Endothelial cell of umbilical vein (primary cell): ENCODE data around the gene PCDH9. TPM values are rescaled to one million over a fixed set of nuclear protein-coding genes. Genes with fewer than 3 reads are reported as not detected.

Experiments
- BruUV-seq: library from RNA; stranded (reverse); fragments of 400-500 nt; replicated peaks from 2 replicates; lab custom pipeline; 2021; lab: Mats Ljungman, UMichigan
- CTCF ChIA-PET: fragments of 300-600, 350-600 bp; sonication (Branson Sonifier 250); formaldehyde crosslinking; loops from one replicate; lab custom pipeline; 2021; ENCODE audit warnings: antibody characterized with exemption, inconsistent platforms; lab: Charles Lee
- POLR2A ChIA-PET: fragments of 300-600, 350-600 bp; sonication (Branson Sonifier 250); formaldehyde crosslinking; loops from one replicate; lab custom pipeline; 2021; ENCODE audit warnings: antibody characterized with exemption, inconsistent platforms; lab: Charles Lee
- DNase-seq: peaks from one replicate; pipeline ENCODE4 v3.0.0-alpha.2; 2011; ENCODE audit warnings: low read depth, low spot score
- FAIRE-seq: peaks from 2 replicates; lab custom pipeline; 2011; peaks lifted over from hg19 to GRCh38; lab: Jason Lieb, UNC
- H2AFZ ChIP-seq: 2 replicates; pipeline ENCODE4 v1.6.0; 2012; ENCODE audit warnings: low read depth, low read length, control low read depth, inconsistent platforms
- H3K27ac ChIP-seq: 2 replicates; pipeline ENCODE4 v1.5.1; 2011; ENCODE audit warnings: low read depth, mild to moderate bottlenecking, control low read depth, low read length, moderate library complexity; ENCODE audit not compliant: insufficient read depth
- H3K27me3 ChIP-seq, 2 experiments: 2 replicates each; pipeline versions ENCODE4 v1.6.0 to v1.6.1; 2011; ENCODE audit warnings: low read length in 2 of 2, mixed read lengths in 1 of 2; ENCODE audit not compliant: control insufficient read depth in 2 of 2, insufficient read depth in 2 of 2
- H3K36me3 ChIP-seq, 2 experiments: 2 replicates in 1 of 2; 3 replicates in 1 of 2; pipeline ENCODE4 v1.5.1; 2011; ENCODE audit warnings: low read length in 2 of 2, mild to moderate bottlenecking in 1 of 2, moderate library complexity in 1 of 2; ENCODE audit not compliant: control insufficient read depth in 2 of 2, insufficient read depth in 2 of 2; ENCODE audit errors: extremely low read depth in 1 of 2
- H3K4me1 ChIP-seq: 3 replicates; pipeline ENCODE4 v1.5.1; 2011; ENCODE audit warnings: mild to moderate bottlenecking, low read length; ENCODE audit not compliant: control insufficient read depth, insufficient read depth; ENCODE audit errors: extremely low read depth
- H3K4me2 ChIP-seq: 2 replicates; pipeline ENCODE4 v1.6.1; 2011; ENCODE audit warnings: low read length, control low read depth, mixed read lengths; ENCODE audit not compliant: insufficient read depth
- H3K4me3 ChIP-seq, 3 experiments: fragments of 200-600 bp in 1 of 3; sonication (generic), shearing (Covaris generic) in 1 of 3; replicated peaks in 1 of 3; 2 replicates each; pipeline ENCODE4 v1.5.1; 2011 to 2016; ENCODE audit warnings: control low read depth in 3 of 3, low read length in 3 of 3, mild to moderate bottlenecking in 2 of 3, inconsistent platforms in 1 of 3, low read depth in 1 of 3, moderate library complexity in 1 of 3; ENCODE audit not compliant: insufficient read depth in 1 of 3
- H3K79me2 ChIP-seq: 2 replicates; pipeline ENCODE4 v1.6.0; 2012; ENCODE audit warnings: low read length, inconsistent platforms; ENCODE audit not compliant: control insufficient read depth, insufficient read depth
- H3K9ac ChIP-seq: replicated peaks from 2 replicates; pipeline ENCODE3; 2011; ENCODE audit warnings: low read length, control low read depth; ENCODE audit not compliant: insufficient read depth; ENCODE audit errors: extremely low read depth
- H3K9me1 ChIP-seq: replicated peaks from 3 replicates; pipeline ENCODE4 v1.6.0; 2011; ENCODE audit warnings: mild to moderate bottlenecking, low read length; ENCODE audit not compliant: control insufficient read depth, insufficient read depth; ENCODE audit errors: extremely low read depth
- H3K9me3 ChIP-seq: replicated peaks from 2 replicates; pipeline ENCODE4 v1.5.1; 2012; ENCODE audit warnings: low read length, inconsistent platforms; ENCODE audit not compliant: control insufficient read depth, insufficient read depth
- H4K20me1 ChIP-seq: replicated peaks from 2 replicates; pipeline ENCODE3; 2011; ENCODE audit warnings: mild to moderate bottlenecking, low read length; ENCODE audit not compliant: control insufficient read depth, insufficient read depth; ENCODE audit errors: extremely low read depth
- EZH2 ChIP-seq: IDR thresholded peaks from 2 replicates; pipeline ENCODE4 v1.6.1; 2012; ENCODE audit warnings: borderline replicate concordance, low read depth, mild to moderate bottlenecking, moderate library complexity, low read length, inconsistent platforms; ENCODE audit not compliant: severe bottlenecking
- FOS ChIP-seq: IDR thresholded peaks from 2 replicates; pipeline ENCODE4 v1.6.1; 2011; ENCODE audit warnings: mild to moderate bottlenecking, low read length, moderate library complexity, borderline replicate concordance; ENCODE audit not compliant: insufficient read depth
- GATA2 ChIP-seq: IDR thresholded peaks from 2 replicates; pipeline ENCODE4 v1.7.0; 2011; ENCODE audit warnings: low read depth, mild to moderate bottlenecking, moderate library complexity, mixed read lengths, low read length; ENCODE audit not compliant: insufficient read length, insufficient read depth
- JUN ChIP-seq: IDR thresholded peaks from 2 replicates; pipeline ENCODE4 v1.6.1; 2011; ENCODE audit warnings: borderline replicate concordance, low read depth; ENCODE audit not compliant: insufficient read length, insufficient read depth
- MYC ChIP-seq: IDR thresholded peaks from one replicate; pipeline ENCODE4 v1.6.1; 2011; ENCODE audit warnings: mild to moderate bottlenecking, low read depth, low read length
- POLR2A ChIP-seq: IDR thresholded peaks from 2 replicates; pipeline ENCODE4 v1.6.1; 2012; ENCODE audit warnings: low read depth, mild to moderate bottlenecking, control low read depth, low read length
- POLR2AphosphoS5 ChIP-seq: IDR thresholded peaks from 2 replicates; pipeline ENCODE4 v1.6.1; 2012; ENCODE audit warnings: low read depth, mild to moderate bottlenecking, control low read depth, low read length, moderate library complexity; ENCODE audit not compliant: insufficient read depth
- dilution Hi-C: fragments of 300-500 bp; cut with MboI; formaldehyde crosslinking; loops from one replicate; pipeline ENCODE4 v1.15.0; 2019; ENCODE audit warnings: low sequenced_read_pairs; ENCODE audit not compliant: extremely low pct_ligation_motif_present
- intact Hi-C: fragments of 100-400 bp; cut with micrococcal nuclease; formaldehyde crosslinking; loops from one replicate; pipeline ENCODE4 v1.10.0; 2022
- polyA plus RNA-seq, 4 experiments: library from polyadenylated mRNA; depleted of rRNA in 3 of 4; stranded (reverse) in 3 of 4; unstranded in 1 of 4; fragments of >200 nt; gene quantifications; 2 replicates each; pipeline versions ENCODE4 v1.2.1 to v1.2.3, GENCODE V29; 2011 to 2012; ENCODE audit warnings: missing spikeins in 1 of 4
- total RNA-seq: library from RNA; stranded (reverse); gene quantifications from 2 replicates; pipeline ENCODE4 v1.2.3, GENCODE V29; 2021
- TF ChIP-seq, protein P1 (sequence below), 2 donors: IDR thresholded peaks; 1 replicate in 1 of 2; 2 replicates in 1 of 2; pipeline ENCODE4 v1.5.1; 2011; ENCODE audit warnings: low read length in 2 of 2, mild to moderate bottlenecking in 2 of 2, moderate library complexity in 2 of 2, control low read depth in 1 of 2, inconsistent platforms in 1 of 2, low read depth in 1 of 2; ENCODE audit not compliant: insufficient read depth in 1 of 2; ENCODE audit errors: extremely low read depth in 1 of 2
- TF ChIP-seq, protein P2 (sequence below): IDR thresholded peaks from 2 replicates; pipeline ENCODE4 v1.6.1; 2011; ENCODE audit not compliant: insufficient read depth, insufficient read length

The PCDH9 gene
- total and polyA plus RNA-seq, 2 donors (not counting 3 experiments of a cell fraction or from before 2014, with no cell fraction given) = 1.1 to 5.2 TPM

DNA sequence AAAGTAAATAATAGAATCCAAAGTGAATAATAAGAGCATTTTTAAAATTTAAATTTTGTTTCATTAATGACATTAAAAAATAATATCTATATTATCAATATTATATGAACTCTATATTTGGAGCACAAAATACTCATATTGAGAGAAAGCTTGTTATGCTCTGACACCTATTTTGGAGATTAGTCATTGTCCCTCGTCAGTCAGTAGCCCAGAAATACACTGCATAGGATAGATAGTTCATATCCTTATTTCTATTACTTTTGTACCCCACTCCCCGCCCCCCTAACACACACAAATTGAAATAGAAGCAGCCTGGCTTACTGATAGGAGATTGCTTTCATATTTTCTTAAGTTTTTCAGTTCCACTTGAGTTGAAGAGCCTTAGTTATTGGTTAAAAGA is 652.8 kb downstream of the PCDH9 start:
- no peaks in the 10 kb centered on the region for H3K79me2 ChIP-seq
- no TSS peak for BruUV-seq
- FAIRE-seq (no peak), DNase-seq (no peak)
- CTCF ChIA-PET = no interaction called here
- POLR2A ChIA-PET = no interaction called here
- no peak overlapping the region for H3K4me3 ChIP-seq
- no peak for TF ChIP-seq MYC
- no peak for TF ChIP-seq GATA2
- TF ChIP-seq, protein P1, sequence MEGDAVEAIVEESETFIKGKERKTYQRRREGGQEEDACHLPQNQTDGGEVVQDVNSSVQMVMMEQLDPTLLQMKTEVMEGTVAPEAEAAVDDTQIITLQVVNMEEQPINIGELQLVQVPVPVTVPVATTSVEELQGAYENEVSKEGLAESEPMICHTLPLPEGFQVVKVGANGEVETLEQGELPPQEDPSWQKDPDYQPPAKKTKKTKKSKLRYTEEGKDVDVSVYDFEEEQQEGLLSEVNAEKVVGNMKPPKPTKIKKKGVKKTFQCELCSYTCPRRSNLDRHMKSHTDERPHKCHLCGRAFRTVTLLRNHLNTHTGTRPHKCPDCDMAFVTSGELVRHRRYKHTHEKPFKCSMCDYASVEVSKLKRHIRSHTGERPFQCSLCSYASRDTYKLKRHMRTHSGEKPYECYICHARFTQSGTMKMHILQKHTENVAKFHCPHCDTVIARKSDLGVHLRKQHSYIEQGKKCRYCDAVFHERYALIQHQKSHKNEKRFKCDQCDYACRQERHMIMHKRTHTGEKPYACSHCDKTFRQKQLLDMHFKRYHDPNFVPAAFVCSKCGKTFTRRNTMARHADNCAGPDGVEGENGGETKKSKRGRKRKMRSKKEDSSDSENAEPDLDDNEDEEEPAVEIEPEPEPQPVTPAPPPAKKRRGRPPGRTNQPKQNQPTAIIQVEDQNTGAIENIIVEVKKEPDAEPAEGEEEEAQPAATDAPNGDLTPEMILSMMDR (IDR thresholded peaks at IDR 0.05; ENCODE audit: extremely low read depth in 1 of 2, insufficient read depth in 1 of 2, low read depth in 1 of 2, low read length in 2 of 2) = no peak
- TF ChIP-seq POLR2AphosphoS5 = no peak
- no peak for TF ChIP-seq EZH2
- dilution Hi-C loops (no loop called here), intact Hi-C loops (no loop called here)
- H3K9me1 ChIP-seq = no peaks in the 10 kb centered on the region
- H3K4me2 ChIP-seq = no peak overlapping the region
- no peaks in the 10 kb centered on the region for H3K36me3 ChIP-seq
- no peaks in the 10 kb centered on the region for H3K27me3 ChIP-seq
- H4K20me1 ChIP-seq = no peaks in the 10 kb centered on the region
- H3K27ac ChIP-seq = no peak overlapping the region
- H3K4me1 ChIP-seq = no peaks in the 10 kb centered on the region
- no peak overlapping the region for H2AFZ ChIP-seq
- H3K9ac ChIP-seq = no peak overlapping the region
- no peaks in the 10 kb centered on the region for H3K9me3 ChIP-seq

DNA sequence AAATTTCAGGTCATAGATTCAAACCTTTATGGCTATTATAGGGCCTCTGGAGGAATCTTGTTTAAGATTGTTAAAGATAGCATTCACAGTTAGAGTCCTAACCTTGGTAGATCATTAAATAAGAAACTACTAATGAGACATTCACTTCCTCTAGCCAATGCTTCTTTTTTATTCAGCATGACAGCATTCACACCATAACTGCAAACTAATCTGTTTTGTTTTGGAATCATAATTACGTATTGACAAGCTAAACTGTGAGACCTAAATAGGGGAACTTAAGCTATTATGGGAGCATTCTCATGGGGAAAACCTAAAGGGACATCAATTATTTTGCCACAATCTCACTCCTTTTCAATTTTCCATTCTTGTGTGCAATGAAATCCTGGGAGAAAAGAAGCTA is 653.8 kb downstream of the PCDH9 start:
- intact Hi-C loops = no loop called here
- no peak for TF ChIP-seq GATA2
- TF ChIP-seq, protein P2, sequence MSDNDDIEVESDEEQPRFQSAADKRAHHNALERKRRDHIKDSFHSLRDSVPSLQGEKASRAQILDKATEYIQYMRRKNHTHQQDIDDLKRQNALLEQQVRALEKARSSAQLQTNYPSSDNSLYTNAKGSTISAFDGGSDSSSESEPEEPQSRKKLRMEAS = no peak
- no peak for TF ChIP-seq JUN
- no peak for TF ChIP-seq FOS
- TF ChIP-seq POLR2A = no peak
- TF ChIP-seq EZH2 = no peak
- TF ChIP-seq POLR2AphosphoS5 = no peak
- TF ChIP-seq, protein P1 (IDR thresholded peaks at IDR 0.05; ENCODE audit: extremely low read depth in 1 of 2, insufficient read depth in 1 of 2, low read depth in 1 of 2, low read length in 2 of 2) = no peak
- no peak for TF ChIP-seq MYC
- no peak for FAIRE-seq
- Histone ChIP-seq H3K27me3 (no peaks in the 10 kb centered on the region), H3K4me1 (no peaks in the 10 kb centered on the region), H3K27ac (no peak overlapping the region), H3K4me2 (no peak overlapping the region), H3K9ac (no peak overlapping the region), H4K20me1 (no peaks in the 10 kb centered on the region), H2AFZ (no peak overlapping the region), H3K4me3 (no peak overlapping the region), H3K9me3 (no peaks in the 10 kb centered on the region), H3K9me1 (no peaks in the 10 kb centered on the region), H3K79me2 (no peaks in the 10 kb centered on the region), H3K36me3 (no peaks in the 10 kb centered on the region)
- BruUV-seq = no TSS peak
- ChIA-PET CTCF (no interaction called here), POLR2A (no interaction called here)
- DNase-seq = no peak
- dilution Hi-C loops = no loop called here
